MG63 (cell line): ENCODE data around the gene FJX1. TPM values are rescaled to one million over a fixed set of nuclear protein-coding genes. Genes with fewer than 3 reads are reported as not detected.

Source experiments
- DNase-seq: peaks from one replicate; pipeline ENCODE4 v3.0.0-alpha.2; 2020
- H3K27me3 ChIP-seq: fragments of 250-450 bp; sonication (Bioruptor Pico); 2 replicates; pipeline ENCODE4 v1.5.1; 2020; ENCODE audit warnings: mild to moderate bottlenecking, moderate library complexity
- H3K36me3 ChIP-seq: fragments of 250-450 bp; sonication (Bioruptor Pico); 2 replicates; pipeline ENCODE4 v1.5.1; 2020; ENCODE audit warnings: mild to moderate bottlenecking, moderate library complexity
- H3K4me3 ChIP-seq: fragments of 250-450 bp; sonication (Bioruptor Pico); 2 replicates; pipeline ENCODE4 v1.5.1; 2020; ENCODE audit warnings: mild to moderate bottlenecking, moderate library complexity
- H3K9me3 ChIP-seq: fragments of 250-450 bp; sonication (Bioruptor Pico); 2 replicates; pipeline ENCODE4 v1.5.1; 2020; ENCODE audit warnings: mild to moderate bottlenecking, moderate library complexity
- total RNA-seq: library from RNA; depleted of rRNA; stranded (reverse); fragments of >200 nt; shearing (Covaris generic); gene quantifications from 2 replicates; pipeline ENCODE4 v1.2.3, GENCODE V29; 2014; ENCODE audit warnings: low replicate concordance

FJX1 gene
- total RNA-seq, 1 experiment from 2014 or later = 29.1 TPM

- peak; percentile 81 for DNase-seq
- Histone ChIP-seq H3K4me3 (no peak overlapping the region), H3K36me3 (no peaks in the 10 kb centered on the region), H3K9me3 (no peaks in the 10 kb centered on the region), H3K27me3 (no peaks in the 10 kb centered on the region)
These were observed 19.8 kb upstream of the FJX1 start for GRCh38 chr11:35598254-35599125.

GRCh38 chr11:35600331-35600838 is 17.9 kb upstream of the FJX1 start:
- H3K36me3 ChIP-seq = no peaks in the 10 kb centered on the region
- no peaks in the 10 kb centered on the region for H3K9me3 ChIP-seq
- H3K27me3 ChIP-seq = no peaks in the 10 kb centered on the region
- DNase-seq = peak; percentile 28
- no peak overlapping the region for H3K4me3 ChIP-seq

GRCh38 chr11:35602160-35602793 is 16.0 kb upstream of the FJX1 start:
- no peak for DNase-seq
- H3K9me3 ChIP-seq = no peaks in the 10 kb centered on the region
- H3K27me3 ChIP-seq = no peaks in the 10 kb centered on the region; the same call in 1 of the 2 replicates
- no peak overlapping the region for H3K4me3 ChIP-seq
- H3K36me3 ChIP-seq = no peaks in the 10 kb centered on the region

- H3K36me3 ChIP-seq = no peaks in the 10 kb centered on the region
- no peak overlapping the region for H3K4me3 ChIP-seq
- H3K27me3 ChIP-seq = no peaks in the 10 kb centered on the region; the same call in 1 of the 2 replicates
- no peaks in the 10 kb centered on the region for H3K9me3 ChIP-seq
- DNase-seq = no peak
These were observed 15.3 kb upstream of the FJX1 start for GRCh38 chr11:35602979-35603378.

GRCh38 chr11:35605706-35606105 is 12.6 kb upstream of the FJX1 start:
- peaks cover 2% of the 10 kb centered on the region for H3K27me3 ChIP-seq
- no peak overlapping the region for H3K4me3 ChIP-seq
- no peaks in the 10 kb centered on the region for H3K9me3 ChIP-seq
- no peaks in the 10 kb centered on the region for H3K36me3 ChIP-seq
- no peak for DNase-seq

GRCh38 chr11:35606206-35606605 is 12.1 kb upstream of the FJX1 start:
- no peak overlapping the region for H3K4me3 ChIP-seq
- no peaks in the 10 kb centered on the region for H3K36me3 ChIP-seq
- no peak for DNase-seq
- H3K9me3 ChIP-seq = no peaks in the 10 kb centered on the region
- H3K27me3 ChIP-seq = peaks cover 2% of the 10 kb centered on the region

GRCh38 chr11:35608502-35608901 is 9.8 kb upstream of the FJX1 start:
- no peak for DNase-seq
- Histone ChIP-seq H3K4me3 (no peak overlapping the region), H3K27me3 (peaks cover 2% of the 10 kb centered on the region), H3K9me3 (no peaks in the 10 kb centered on the region), H3K36me3 (no peaks in the 10 kb centered on the region)

GRCh38 chr11:35609656-35610055 is 8.6 kb upstream of the FJX1 start:
- Histone ChIP-seq H3K4me3 (no peak overlapping the region), H3K36me3 (no peaks in the 10 kb centered on the region), H3K9me3 (no peaks in the 10 kb centered on the region), H3K27me3 (peaks cover 2% of the 10 kb centered on the region)
- no peak for DNase-seq

GRCh38 chr11:35610631-35611030 is 7.6 kb upstream of the FJX1 start:
- no peaks in the 10 kb centered on the region for H3K9me3 ChIP-seq
- no peaks in the 10 kb centered on the region for H3K36me3 ChIP-seq
- no peak overlapping the region for H3K4me3 ChIP-seq
- H3K27me3 ChIP-seq = peaks cover 2% of the 10 kb centered on the region
- DNase-seq = no peak

- no peaks in the 10 kb centered on the region for H3K9me3 ChIP-seq
- peaks cover 2% of the 10 kb centered on the region for H3K27me3 ChIP-seq
- no peaks in the 10 kb centered on the region for H3K36me3 ChIP-seq
- no peak overlapping the region for H3K4me3 ChIP-seq
- no peak for DNase-seq
These were observed 6.5 kb upstream of the FJX1 start for GRCh38 chr11:35611741-35612140.

GRCh38 chr11:35614939-35615569 is 3.2 kb upstream of the FJX1 start:
- H3K36me3 ChIP-seq = no peaks in the 10 kb centered on the region
- H3K9me3 ChIP-seq = no peaks in the 10 kb centered on the region
- peak; percentile 33 for DNase-seq
- H3K4me3 ChIP-seq = no peak overlapping the region
- peaks cover 2% of the 10 kb centered on the region for H3K27me3 ChIP-seq

- DNase-seq = no peak
- Histone ChIP-seq H3K9me3 (no peaks in the 10 kb centered on the region), H3K4me3 (no peak overlapping the region), H3K36me3 (peaks cover 4% of the 10 kb centered on the region; the same call in 1 of the 2 replicates), H3K27me3 (no peaks in the 10 kb centered on the region)
These were observed 2.0 kb upstream of the FJX1 start for GRCh38 chr11:35615921-35616900.

- Histone ChIP-seq H3K9me3 (no peaks in the 10 kb centered on the region), H3K4me3 (peak overlapping the region; percentile 57), H3K36me3 (peaks cover 4% of the 10 kb centered on the region; the same call in 1 of the 2 replicates), H3K27me3 (no peaks in the 10 kb centered on the region)
- DNase-seq = no peak
These were observed 959 bp upstream of the FJX1 start for GRCh38 chr11:35617316-35617686.

GRCh38 chr11:35618497-35619115 is 346 bp downstream of the FJX1 start:
- no peak for DNase-seq

GRCh38 chr11:35619116-35619854 is 1.0 kb downstream of the FJX1 start:
- DNase-seq = peak; percentile 71
- Histone ChIP-seq H3K4me3 (peak overlapping the region; percentile 57), H3K9me3 (no peaks in the 10 kb centered on the region), H3K27me3 (no peaks in the 10 kb centered on the region), H3K36me3 (peaks cover 4% of the 10 kb centered on the region; the same call in 1 of the 2 replicates)

More at GRCh38 chr11:35618497-35619115, 346 bp downstream of the FJX1 start:
- Histone ChIP-seq H3K36me3 (peaks cover 4% of the 10 kb centered on the region; the same call in 1 of the 2 replicates), H3K27me3 (no peaks in the 10 kb centered on the region), H3K9me3 (no peaks in the 10 kb centered on the region), H3K4me3 (peak overlapping the region; percentile 57)
